ENCODE measurements around the gene HSD17B3. TPM values are rescaled to one million over a fixed set of nuclear protein-coding genes. Genes with fewer than 3 reads are reported as not detected.

The HSD17B3 gene
- polyA plus RNA-seq, 1 donor from 2014 or later = not detected

DNA sequence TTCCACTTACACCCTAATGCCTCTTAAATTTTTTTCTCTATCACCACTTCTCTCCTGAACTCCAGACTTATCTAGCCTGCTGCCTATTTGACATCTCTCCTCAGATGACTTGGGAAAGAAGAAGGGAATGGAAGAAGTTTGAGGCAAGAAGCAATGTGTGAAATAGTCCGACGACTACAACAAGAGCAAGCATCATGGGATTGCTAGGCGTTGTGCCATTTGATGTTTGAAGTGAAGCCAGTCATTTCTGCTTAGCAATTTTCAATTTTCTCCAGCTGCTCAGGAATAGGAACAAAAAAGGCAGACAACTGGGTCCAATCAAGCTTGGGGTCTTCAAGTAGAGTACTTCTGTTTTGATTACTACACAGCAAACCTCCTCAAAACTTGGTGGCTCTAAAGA is 106.4 kb downstream of the HSD17B3 start:
- H3K36me3 ChIP-seq (ENCODE audit: insufficient read depth, low read length) = no peaks in the 10 kb centered on the region
- H4K20me1 ChIP-seq (ENCODE audit: insufficient read depth) = no peaks in the 10 kb centered on the region
- no peak for TF ChIP-seq TAF1 (IDR thresholded peaks at IDR 0.05; ENCODE audit: low read depth)
- no peak for TF ChIP-seq POLR2AphosphoS5 (IDR thresholded peaks at IDR 0.05)
- no peak for TF ChIP-seq MXI1 (conservative IDR thresholded peaks at IDR 0.05; ENCODE audit: poor library complexity, severe bottlenecking)
- TF ChIP-seq EZH2 (IDR thresholded peaks at IDR 0.05; ENCODE audit: borderline replicate concordance, insufficient read depth, low read length, poor library complexity, severe bottlenecking) = no peak
- TF ChIP-seq EP300 (conservative IDR thresholded peaks at IDR 0.05; ENCODE audit: poor library complexity, severe bottlenecking) = no peak
- TF ChIP-seq, protein P1, sequence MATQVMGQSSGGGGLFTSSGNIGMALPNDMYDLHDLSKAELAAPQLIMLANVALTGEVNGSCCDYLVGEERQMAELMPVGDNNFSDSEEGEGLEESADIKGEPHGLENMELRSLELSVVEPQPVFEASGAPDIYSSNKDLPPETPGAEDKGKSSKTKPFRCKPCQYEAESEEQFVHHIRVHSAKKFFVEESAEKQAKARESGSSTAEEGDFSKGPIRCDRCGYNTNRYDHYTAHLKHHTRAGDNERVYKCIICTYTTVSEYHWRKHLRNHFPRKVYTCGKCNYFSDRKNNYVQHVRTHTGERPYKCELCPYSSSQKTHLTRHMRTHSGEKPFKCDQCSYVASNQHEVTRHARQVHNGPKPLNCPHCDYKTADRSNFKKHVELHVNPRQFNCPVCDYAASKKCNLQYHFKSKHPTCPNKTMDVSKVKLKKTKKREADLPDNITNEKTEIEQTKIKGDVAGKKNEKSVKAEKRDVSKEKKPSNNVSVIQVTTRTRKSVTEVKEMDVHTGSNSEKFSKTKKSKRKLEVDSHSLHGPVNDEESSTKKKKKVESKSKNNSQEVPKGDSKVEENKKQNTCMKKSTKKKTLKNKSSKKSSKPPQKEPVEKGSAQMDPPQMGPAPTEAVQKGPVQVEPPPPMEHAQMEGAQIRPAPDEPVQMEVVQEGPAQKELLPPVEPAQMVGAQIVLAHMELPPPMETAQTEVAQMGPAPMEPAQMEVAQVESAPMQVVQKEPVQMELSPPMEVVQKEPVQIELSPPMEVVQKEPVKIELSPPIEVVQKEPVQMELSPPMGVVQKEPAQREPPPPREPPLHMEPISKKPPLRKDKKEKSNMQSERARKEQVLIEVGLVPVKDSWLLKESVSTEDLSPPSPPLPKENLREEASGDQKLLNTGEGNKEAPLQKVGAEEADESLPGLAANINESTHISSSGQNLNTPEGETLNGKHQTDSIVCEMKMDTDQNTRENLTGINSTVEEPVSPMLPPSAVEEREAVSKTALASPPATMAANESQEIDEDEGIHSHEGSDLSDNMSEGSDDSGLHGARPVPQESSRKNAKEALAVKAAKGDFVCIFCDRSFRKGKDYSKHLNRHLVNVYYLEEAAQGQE (IDR thresholded peaks at IDR 0.05; ENCODE audit: borderline replicate concordance) = no peak
- no peak for TF ChIP-seq RAD21 (conservative IDR thresholded peaks at IDR 0.05)
- no peak overlapping the region for H3K4me3 ChIP-seq (ENCODE audit: low read length)
- no peak overlapping the region for H2AFZ ChIP-seq (ENCODE audit: low read depth, low read length)
- H3K9ac ChIP-seq (ENCODE audit: low read length) = no peak overlapping the region
- H3K9me3 ChIP-seq (ENCODE audit: low read length) = no peaks in the 10 kb centered on the region
- H3K79me2 ChIP-seq (replicated peaks; ENCODE audit: insufficient read depth, low read length) = no peaks in the 10 kb centered on the region
- H3K27me3 ChIP-seq (ENCODE audit: insufficient read depth, low read depth, low read length) = no peaks in the 10 kb centered on the region
- no peak overlapping the region for H3K27ac ChIP-seq (ENCODE audit: low read length)
- H3K4me2 ChIP-seq (ENCODE audit: low read length) = no peak overlapping the region
- H3K9me2 ChIP-seq (ENCODE audit: insufficient read depth, low read length) = no peaks in the 10 kb centered on the region
- no peaks in the 10 kb centered on the region for H3F3A ChIP-seq (ENCODE audit: insufficient read depth, low read length, poor library complexity, severe bottlenecking)

DNA sequence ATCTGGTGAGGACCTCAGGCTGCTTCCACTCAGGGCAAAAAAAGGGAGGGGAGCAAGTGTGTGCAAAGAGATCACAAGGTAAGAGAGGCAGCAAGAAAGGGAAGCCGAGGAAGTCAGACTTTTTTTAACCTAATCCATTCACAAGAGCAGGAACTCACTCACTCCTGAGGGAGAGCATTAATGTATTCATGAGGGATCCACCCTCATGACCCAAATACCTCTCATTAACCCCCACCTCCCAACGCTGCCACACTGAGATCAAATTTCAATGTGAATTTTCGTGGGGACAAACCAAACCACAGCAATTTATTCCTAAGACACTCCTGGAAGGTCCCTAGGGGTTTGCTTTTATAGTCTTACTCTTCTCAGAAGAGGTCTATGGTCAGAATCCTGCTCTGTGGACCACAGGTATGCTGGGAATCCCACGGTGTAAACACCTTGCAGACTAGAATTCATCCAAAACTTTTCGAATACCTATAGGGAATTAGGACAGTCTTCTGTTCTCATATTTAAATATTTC is 108.7 kb downstream of the HSD17B3 start:
- Histone ChIP-seq H3K4me2 (ENCODE audit: low read length) (no peak overlapping the region), H3K36me3 (ENCODE audit: insufficient read depth, low read length) (no peaks in the 10 kb centered on the region), H3K4me3 (ENCODE audit: low read length) (no peak overlapping the region), H3K9me3 (ENCODE audit: low read length) (no peaks in the 10 kb centered on the region), H2AFZ (ENCODE audit: low read depth, low read length) (no peak overlapping the region), H4K20me1 (ENCODE audit: insufficient read depth) (no peaks in the 10 kb centered on the region), H3K79me2 (replicated peaks; ENCODE audit: insufficient read depth, low read length) (no peaks in the 10 kb centered on the region), H3K9me2 (ENCODE audit: insufficient read depth, low read length) (no peaks in the 10 kb centered on the region), H3K27me3 (ENCODE audit: insufficient read depth, low read depth, low read length) (no peaks in the 10 kb centered on the region), H3F3A (ENCODE audit: insufficient read depth, low read length, poor library complexity, severe bottlenecking) (no peaks in the 10 kb centered on the region), H3K27ac (ENCODE audit: low read length) (no peak overlapping the region), H3K9ac (ENCODE audit: low read length) (no peak overlapping the region)
- no peak for TF ChIP-seq RAD21 (conservative IDR thresholded peaks at IDR 0.05)
- TF ChIP-seq EZH2 (IDR thresholded peaks at IDR 0.05; ENCODE audit: borderline replicate concordance, insufficient read depth, low read length, poor library complexity, severe bottlenecking) = no peak
- TF ChIP-seq, protein P1 (IDR thresholded peaks at IDR 0.05; ENCODE audit: borderline replicate concordance) = no peak
- TF ChIP-seq TAF1 (IDR thresholded peaks at IDR 0.05; ENCODE audit: low read depth) = no peak
- TF ChIP-seq EP300 (conservative IDR thresholded peaks at IDR 0.05; ENCODE audit: poor library complexity, severe bottlenecking) = no peak
- TF ChIP-seq, protein P2, sequence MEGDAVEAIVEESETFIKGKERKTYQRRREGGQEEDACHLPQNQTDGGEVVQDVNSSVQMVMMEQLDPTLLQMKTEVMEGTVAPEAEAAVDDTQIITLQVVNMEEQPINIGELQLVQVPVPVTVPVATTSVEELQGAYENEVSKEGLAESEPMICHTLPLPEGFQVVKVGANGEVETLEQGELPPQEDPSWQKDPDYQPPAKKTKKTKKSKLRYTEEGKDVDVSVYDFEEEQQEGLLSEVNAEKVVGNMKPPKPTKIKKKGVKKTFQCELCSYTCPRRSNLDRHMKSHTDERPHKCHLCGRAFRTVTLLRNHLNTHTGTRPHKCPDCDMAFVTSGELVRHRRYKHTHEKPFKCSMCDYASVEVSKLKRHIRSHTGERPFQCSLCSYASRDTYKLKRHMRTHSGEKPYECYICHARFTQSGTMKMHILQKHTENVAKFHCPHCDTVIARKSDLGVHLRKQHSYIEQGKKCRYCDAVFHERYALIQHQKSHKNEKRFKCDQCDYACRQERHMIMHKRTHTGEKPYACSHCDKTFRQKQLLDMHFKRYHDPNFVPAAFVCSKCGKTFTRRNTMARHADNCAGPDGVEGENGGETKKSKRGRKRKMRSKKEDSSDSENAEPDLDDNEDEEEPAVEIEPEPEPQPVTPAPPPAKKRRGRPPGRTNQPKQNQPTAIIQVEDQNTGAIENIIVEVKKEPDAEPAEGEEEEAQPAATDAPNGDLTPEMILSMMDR (IDR thresholded peaks at IDR 0.05; ENCODE audit: poor library complexity, severe bottlenecking) = no peak
- TF ChIP-seq POLR2AphosphoS5 (IDR thresholded peaks at IDR 0.05) = no peak
- TF ChIP-seq MXI1 (conservative IDR thresholded peaks at IDR 0.05; ENCODE audit: poor library complexity, severe bottlenecking) = no peak
- no peak for TF ChIP-seq SMC3 (conservative IDR thresholded peaks at IDR 0.05; ENCODE audit: poor library complexity)
